Heart right ventricle (tissue), 16 donors: ENCODE measurements around the gene HDDC3. TPM values are rescaled to one million over a fixed set of nuclear protein-coding genes. Genes with fewer than 3 reads are reported as not detected.
"Not testable (repeated sequence)": the region's sequence is repeated elsewhere in the genome, so short reads cannot be mapped to it uniquely, and the experiment has no call there.

Source experiments
- ATAC-seq, 8 donors: fragments of 200-7000 bp; cut with Tn5 transposase; one replicate each; pipeline ENCODE4 v1.9.1; 2020; ENCODE audit warnings: mild to moderate bottlenecking in 8 of 8, moderate library complexity in 8 of 8, moderate number of reproducible peaks in 1 of 8
- DNase-seq, 2 donors: peaks; one replicate each; pipeline ENCODE4 v3.0.0-alpha.2; 2020
- H3K27ac ChIP-seq, 10 donors: fragments of 200-600 bp; sonication (generic) in 2 of 10; one replicate each; pipeline versions ENCODE4 v1.5.0 to v1.8.0; 2020 to 2022; ENCODE audit warnings: mild to moderate bottlenecking in 3 of 10
- H3K27me3 ChIP-seq, 7 donors: fragments of 200-600 bp; one replicate each; pipeline ENCODE4 v1.8.0; 2021 to 2022; ENCODE audit warnings: mild to moderate bottlenecking in 2 of 7
- H3K36me3 ChIP-seq, 9 donors: fragments of 200-600 bp; sonication (generic) in 1 of 9; one replicate each; pipeline versions ENCODE4 v1.5.0 to v1.8.0; 2020 to 2022; ENCODE audit warnings: mild to moderate bottlenecking in 2 of 9
- H3K4me1 ChIP-seq, 9 donors: fragments of 200-600 bp; sonication (generic) in 1 of 9; one replicate each; pipeline versions ENCODE4 v1.5.0 to v1.8.0; 2020 to 2022; ENCODE audit warnings: mild to moderate bottlenecking in 4 of 9
- H3K4me3 ChIP-seq, 10 donors: fragments of 200-600 bp; sonication (generic) in 2 of 10; one replicate each; pipeline versions ENCODE4 v1.5.0 to v1.8.0; 2020 to 2022; ENCODE audit warnings: mild to moderate bottlenecking in 7 of 10, moderate library complexity in 2 of 10
- H3K9me3 ChIP-seq, 11 donors: fragments of 200-600 bp in 10 of 11; sonication (generic) in 2 of 11; one replicate each; pipeline versions ENCODE4 v1.5.0 to v1.8.0; 2013 to 2022; ENCODE audit warnings: mild to moderate bottlenecking in 2 of 11, control low read depth in 1 of 11, moderate library complexity in 1 of 11
- CTCF ChIP-seq, 9 donors: fragments of 200-600 bp; sonication (generic) in 2 of 9; IDR thresholded peaks; one replicate each; pipeline versions ENCODE4 v1.5.0 to v1.8.0; 2021 to 2022; ENCODE audit warnings: antibody characterized with exemption in 9 of 9, mild to moderate bottlenecking in 5 of 9, moderate library complexity in 1 of 9
- WGBS, 2 donors: extraction: QIAGEN DNeasy Blood & Tissue Kit; methylation state at CpG; one replicate each; pipeline ENCODE4 v1.1.7; 2013; ENCODE audit warnings: inconsistent platforms in 1 of 2; 5-methylcytosine and 5-hydroxymethylcytosine counted together
- intact Hi-C, 10 donors: fragments of 100-400 bp; cut with DNase I; formaldehyde crosslinking; loops; one replicate each; pipeline versions ENCODE4 v1.11.1 to v1.14.2; 2022
- polyA plus RNA-seq, 2 donors: library from polyadenylated mRNA; stranded (reverse); fragments of 200-250 nt; gene quantifications; one replicate each; pipeline ENCODE4 v1.2.3, GENCODE V29; 2013
- total RNA-seq, 10 donors: library from RNA; stranded (reverse); fragmentation: NEBNext Ultra II Directional in 3 of 10; extraction: Animal tissue kit (Norgen Biotek cat#: 25700) in 3 of 10; gene quantifications; one replicate each; pipeline versions ENCODE4 v1.2.1 to v1.2.4, GENCODE V29; 2021 to 2023
- donor health status: Arrhythmogenic right ventricular cardiomyopathy.
- donor health status: ischemic (EF 13 %, LVEDD 7.1; RV severe dilation, severe dysfunction).
- donor health status: healthy with polysubstance abuse.
- donor health status: DM: no; HTN: yes; CAD: no.
- donor health status: DM: no; HTN: no; CAD: no.
- donor health status: ischemic (EF 25% LVEDD 6.9; RV normal size, moderate dysfunction).
- donor health status: ischemic (EF 25% LVEDD 5.7; RV mildly dilated, moderate dysfunction).
- donor health status: healthy.
- donor health status: DM: yes; HTN: yes; CAD: no.
- donor health status: Ischemic cardiomyopathy.
- donor health status: ischemic (EF 35%, LVEDD 5.7; RV mildly dilated, moderate dysfunction).
- donor health status: nonischemic (EF 11% LVEDD 7.7; RV severe dilation, severe dysfunction).
- donor health status: DM: yes; HTN: yes; CAD: no.
- donor health status: PGD.
- donor health status: ischemic (EF 29% LVEDD 5.4; RV normal size, mild dysfunction).
- donor health status: nonischemic (EF 23%, LVEDD 6.1; RV moderate dilation, normal function).

Gene HDDC3
- total and polyA plus RNA-seq, 12 donors, result 10.7 to 18.2 (median 14.7) TPM

- ATAC-seq, result no peak
- TF ChIP-seq CTCF (IDR thresholded peaks at IDR 0.05), result no peak
- no peak overlapping the region for H3K4me3 ChIP-seq
- peaks cover 0 to 100% (median 80%) of the 10 kb centered on the region in 9 donors for H3K36me3 ChIP-seq
- no peaks in the 10 kb centered on the region for H3K9me3 ChIP-seq
- H3K4me1 ChIP-seq, result peaks cover 0 to 49% (median 36%) of the 10 kb centered on the region in 9 donors
- no peak overlapping the region for H3K27ac ChIP-seq
- H3K27me3 ChIP-seq, result no peaks in the 10 kb centered on the region
- no peak for DNase-seq
- WGBS, 2 donors, result 96% methylated on average over 24 of the region's 24 CpGs
- intact Hi-C loops, result no loop called here
These were observed 21.7 kb downstream of the HDDC3 start for GRCh38 chr15:90910441-90911301.

- peaks cover 0 to 100% (median 82%) of the 10 kb centered on the region in 9 donors for H3K36me3 ChIP-seq
- H3K27ac ChIP-seq, result no peak overlapping the region
- ATAC-seq (no peak), DNase-seq (no peak)
- TF ChIP-seq CTCF (IDR thresholded peaks at IDR 0.05), result no peak
- no peak overlapping the region for H3K4me3 ChIP-seq
- WGBS, 2 donors, result 91 to 94% methylated on average over 8 of the region's 8 CpGs
- intact Hi-C loops, result no loop called here
- H3K9me3 ChIP-seq, result no peaks in the 10 kb centered on the region
- no peaks in the 10 kb centered on the region for H3K27me3 ChIP-seq
- H3K4me1 ChIP-seq, result peaks cover 0 to 42% (median 29%) of the 10 kb centered on the region in 9 donors
These were observed 22.4 kb downstream of the HDDC3 start for GRCh38 chr15:90909976-90910375.

DNA sequence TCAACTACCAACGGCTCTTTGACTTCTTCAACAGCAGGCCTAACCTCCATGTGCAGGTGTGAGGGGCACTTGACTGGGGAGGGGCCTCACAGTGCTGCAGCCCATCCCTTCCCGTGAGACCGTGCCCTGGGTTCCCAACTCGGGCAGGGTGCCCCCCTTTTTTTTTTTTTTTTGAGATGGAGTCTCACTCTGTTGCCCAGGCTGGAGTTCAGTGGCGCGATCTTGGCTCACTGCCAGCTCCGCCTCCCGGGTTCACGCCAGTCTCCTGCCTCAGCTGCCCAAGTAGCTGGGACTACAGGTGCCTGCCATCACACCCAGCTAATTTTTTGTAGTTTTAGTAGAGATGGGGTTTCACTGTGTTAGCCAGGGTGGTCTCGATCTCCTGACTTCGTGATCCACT is 22.9 kb downstream of the HDDC3 start:
- DNase-seq, ATAC-seq, H3K27me3 ChIP-seq, H3K4me3 ChIP-seq, intact Hi-C loops, H3K9me3 ChIP-seq: not testable (repeated sequence)
- H3K4me1 ChIP-seq, result peaks cover 0 to 37% (median 28%) of the 10 kb centered on the region in 9 donors
- WGBS, 2 donors, result 84 to 91% methylated on average over 11 of the region's 11 CpGs
- H3K36me3 ChIP-seq, result peaks cover 0 to 100% (median 80%) of the 10 kb centered on the region in 9 donors
- peak overlapping the region in 1 of 10 donors; percentile 64 for H3K27ac ChIP-seq

GRCh38 chr15:90907838-90908507 is 24.4 kb downstream of the HDDC3 start:
- no peak for TF ChIP-seq CTCF (IDR thresholded peaks at IDR 0.05)
- no peaks in the 10 kb centered on the region for H3K9me3 ChIP-seq
- DNase-seq (no peak), ATAC-seq (peak in 5 of 8 donors; percentile 10 to 48 (median 27))
- intact Hi-C loops, result no loop called here
- 45 to 52% methylated on average over 9 of the region's 9 CpGs for WGBS, 2 donors
- H3K27me3 ChIP-seq, result no peaks in the 10 kb centered on the region
- H3K36me3 ChIP-seq, result peaks cover 0 to 86% (median 67%) of the 10 kb centered on the region in 9 donors
- peaks cover 0 to 52% (median 36%) of the 10 kb centered on the region in 9 donors for H3K4me1 ChIP-seq
- H3K27ac ChIP-seq, result peak overlapping the region in 9 of 10 donors; percentile 56 to 87 (median 68)
- no peak overlapping the region for H3K4me3 ChIP-seq
